Transverse colon (tissue), 4 donors: ENCODE data around the gene GLUD1. TPM values are rescaled to one million over a fixed set of nuclear protein-coding genes. Genes with fewer than 3 reads are reported as not detected.

Source experiments
- DNase-seq: peaks from one replicate; pipeline ENCODE4 v3.0.0-alpha.2; 2019
- H3K27ac ChIP-seq, 4 donors: fragments of 200-600 bp; sonication (generic); 2 replicates each; pipeline ENCODE4 v1.5.1; 2016 to 2018; ENCODE audit warnings: inconsistent platforms in 4 of 4
- H3K27me3 ChIP-seq: fragments of 200-600 bp; sonication (generic); 2 replicates; pipeline ENCODE4 v1.5.1; 2017; ENCODE audit warnings: inconsistent platforms
- H3K36me3 ChIP-seq, 4 donors: fragments of 200-600 bp; sonication (generic); 2 replicates each; pipeline ENCODE4 v1.5.1; 2017 to 2019; ENCODE audit warnings: inconsistent platforms in 4 of 4
- H3K4me1 ChIP-seq, 4 donors: fragments of 200-600 bp; sonication (generic); 2 replicates each; pipeline ENCODE4 v1.5.1; 2017 to 2020; ENCODE audit warnings: inconsistent platforms in 4 of 4
- H3K4me3 ChIP-seq, 4 donors: fragments of 200-600 bp; sonication (generic); 1 replicate in 1 of 4; 2 replicates in 3 of 4; pipeline versions ENCODE4 v1.5.1 to v1.6.1; 2017 to 2019; ENCODE audit warnings: inconsistent platforms in 4 of 4
- H3K9me3 ChIP-seq, 2 donors: fragments of 200-600 bp; sonication (generic); 2 replicates each; pipeline ENCODE4 v1.5.1; 2017 to 2019; ENCODE audit warnings: inconsistent platforms in 2 of 2
- EP300 ChIP-seq: sonication (generic); formaldehyde crosslinking; IDR thresholded peaks from one replicate; pipeline ENCODE4 v1.6.1; 2017; ENCODE audit warnings: antibody characterized with exemption, low read depth
- POLR2A ChIP-seq: fragments of 450-650 bp; IDR thresholded peaks from one replicate; pipeline ENCODE4 v1.6.1; 2016; ENCODE audit warnings: antibody characterized with exemption, mild to moderate bottlenecking, moderate library complexity
- POLR2AphosphoS5 ChIP-seq, 3 donors: sonication (generic); formaldehyde crosslinking; IDR thresholded peaks; one replicate each; pipeline ENCODE4 v1.6.1; 2016; ENCODE audit warnings: antibody characterized with exemption in 3 of 3
- WGBS, 2 donors: methylation state at CpG; one replicate each; pipeline ENCODE4 v1.1.5; 2018; ENCODE audit warnings: low coverage in 1 of 2; 5-methylcytosine and 5-hydroxymethylcytosine counted together
- in situ Hi-C, 4 donors: fragments of 200-750 bp; cut with MboI; loops; one replicate each; pipeline versions ENCODE4 v1.15.0 to v1.15.1; 2017; ENCODE audit warnings: low sequenced_read_pairs in 3 of 4, low pct_ligation_motif_present in 1 of 4, low pct_unique_long_range_greater_than_20kb in 1 of 4
- intact Hi-C: fragments of 100-400 bp; cut with DNase I; formaldehyde crosslinking; loops from one replicate; pipeline ENCODE4 v1.15.1; 2023; ENCODE audit warnings: low total_unique reads
- total RNA-seq, 4 donors: library from RNA; depleted of rRNA; stranded (reverse); fragments of >200 nt; gene quantifications; one replicate each; pipeline ENCODE4 v1.1.0, GENCODE V29; 2016
- TF ChIP-seq, protein P1 (sequence below), 5 experiments: fragments of 200-600 bp in 3 of 5; fragments of 450-650 bp in 2 of 5; sonication (generic) in 3 of 5; IDR thresholded peaks; 1 replicate in 2 of 5; 2 replicates in 3 of 5; pipeline ENCODE4 v1.5.1; 2016 to 2017; ENCODE audit warnings: antibody characterized with exemption in 5 of 5, inconsistent platforms in 3 of 5, mild to moderate bottlenecking in 2 of 5, moderate library complexity in 1 of 5

The GLUD1 gene
- total RNA-seq, 4 donors from 2014 or later = 150 to 293 (median 201) TPM

DNA sequence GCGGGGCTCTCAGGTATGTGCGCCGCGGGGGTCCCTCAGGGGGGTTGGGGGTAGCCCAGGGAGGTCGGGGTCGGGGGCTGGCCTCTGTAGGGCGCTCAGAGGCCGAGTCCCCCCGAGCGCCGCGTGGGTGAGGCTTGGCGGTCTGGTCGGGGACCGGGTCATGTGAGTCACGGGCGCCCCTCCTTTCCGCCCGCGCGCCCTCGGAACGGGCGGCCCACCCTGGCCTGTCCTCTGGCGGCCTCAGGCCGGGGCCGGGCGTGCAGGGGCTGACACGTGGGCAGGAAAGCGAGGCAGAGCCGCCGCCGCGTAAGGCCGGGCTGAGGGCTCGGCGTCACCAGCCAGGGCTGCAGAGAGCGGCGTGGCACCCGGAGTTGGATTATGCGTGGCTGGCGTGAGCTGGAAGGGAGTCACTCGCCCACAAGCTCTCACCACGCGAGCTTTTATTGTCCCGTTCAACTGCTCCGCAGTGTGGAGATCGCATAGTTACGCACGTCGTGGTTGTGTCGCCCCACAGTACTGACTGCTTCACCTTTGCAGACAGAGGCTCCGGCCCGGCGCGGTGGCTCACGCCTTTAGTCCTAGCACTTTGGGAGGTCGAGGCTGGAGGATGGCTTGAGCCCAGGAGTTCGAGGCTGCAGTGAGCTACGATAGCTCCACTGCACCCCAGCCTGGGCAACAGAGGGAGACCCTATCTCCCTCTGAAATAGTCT lies 748 bp upstream of the GLUD1 start:
- Histone ChIP-seq H3K4me3 (peak overlapping the region; percentile 77 to 92 (median 78)), H3K27me3 (no peaks in the 10 kb centered on the region), H3K9me3 (no peaks in the 10 kb centered on the region), H3K4me1 (peaks cover 13 to 44% (median 32%) of the 10 kb centered on the region in 4 donors), H3K36me3 (peaks cover 0 to 9% (median 2%) of the 10 kb centered on the region in 4 donors), H3K27ac (peak overlapping the region; percentile 97 to 99 (median 99))
- 1% methylated on average over 41 of the region's 60 CpGs; no CpG with 5 or more reads in 1 of the 2 donors for WGBS, 2 donors
- in situ Hi-C loops = no loop called here
- intact Hi-C loops = no loop called here
- TF ChIP-seq POLR2A = peak; percentile 71
- TF ChIP-seq POLR2AphosphoS5 (IDR thresholded peaks at IDR 0.05) = peak; percentile 37 to 82 (median 76)
- no peak for TF ChIP-seq EP300
- TF ChIP-seq, protein P1, sequence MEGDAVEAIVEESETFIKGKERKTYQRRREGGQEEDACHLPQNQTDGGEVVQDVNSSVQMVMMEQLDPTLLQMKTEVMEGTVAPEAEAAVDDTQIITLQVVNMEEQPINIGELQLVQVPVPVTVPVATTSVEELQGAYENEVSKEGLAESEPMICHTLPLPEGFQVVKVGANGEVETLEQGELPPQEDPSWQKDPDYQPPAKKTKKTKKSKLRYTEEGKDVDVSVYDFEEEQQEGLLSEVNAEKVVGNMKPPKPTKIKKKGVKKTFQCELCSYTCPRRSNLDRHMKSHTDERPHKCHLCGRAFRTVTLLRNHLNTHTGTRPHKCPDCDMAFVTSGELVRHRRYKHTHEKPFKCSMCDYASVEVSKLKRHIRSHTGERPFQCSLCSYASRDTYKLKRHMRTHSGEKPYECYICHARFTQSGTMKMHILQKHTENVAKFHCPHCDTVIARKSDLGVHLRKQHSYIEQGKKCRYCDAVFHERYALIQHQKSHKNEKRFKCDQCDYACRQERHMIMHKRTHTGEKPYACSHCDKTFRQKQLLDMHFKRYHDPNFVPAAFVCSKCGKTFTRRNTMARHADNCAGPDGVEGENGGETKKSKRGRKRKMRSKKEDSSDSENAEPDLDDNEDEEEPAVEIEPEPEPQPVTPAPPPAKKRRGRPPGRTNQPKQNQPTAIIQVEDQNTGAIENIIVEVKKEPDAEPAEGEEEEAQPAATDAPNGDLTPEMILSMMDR (IDR thresholded peaks at IDR 0.05) = peak in 1 of 5 experiments; percentile 14
- DNase-seq = peak; percentile 85

DNA sequence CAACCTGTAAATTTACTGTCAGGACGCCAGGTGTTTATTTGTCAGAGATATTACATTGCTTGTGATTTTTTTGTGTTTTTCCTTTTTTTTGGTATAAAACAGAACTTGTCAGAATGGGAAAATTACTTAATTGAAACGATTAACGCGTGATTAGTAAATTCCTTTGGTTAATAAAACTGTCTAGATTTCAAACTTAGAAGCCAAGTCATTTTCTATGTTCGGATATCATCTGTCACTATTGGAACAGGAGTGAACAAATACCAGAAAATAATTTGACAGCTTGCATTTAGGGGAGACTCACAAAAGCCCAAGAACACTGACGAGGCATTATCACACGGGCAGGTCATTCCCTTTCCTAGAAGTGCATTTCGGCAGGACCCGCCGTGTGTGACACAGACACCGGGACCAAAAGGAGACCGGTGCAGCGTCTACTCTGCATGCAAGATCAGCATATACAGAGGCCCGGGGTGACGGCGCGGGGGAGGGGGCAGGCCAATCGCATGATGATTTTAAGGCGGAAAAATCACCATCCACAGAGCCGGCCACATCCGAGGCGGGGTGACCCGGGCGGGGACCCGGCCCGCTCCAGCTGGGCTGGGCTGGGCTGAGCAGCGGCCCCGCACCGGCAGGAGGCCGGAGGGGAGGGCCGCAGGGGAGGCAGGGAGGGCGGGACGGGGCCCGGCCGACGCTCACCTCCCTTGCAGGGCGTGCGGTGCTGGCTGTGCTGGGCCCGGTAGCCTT lies 841 bp downstream of the GLUD1 start:
- peaks cover 13 to 57% (median 32%) of the 10 kb centered on the region in 4 donors for H3K4me1 ChIP-seq
- H3K27me3 ChIP-seq = no peaks in the 10 kb centered on the region
- WGBS, 2 donors = 0 to 1% methylated on average over 5 to 30 of the region's 39 CpGs
- H3K4me3 ChIP-seq = peak overlapping the region; percentile 74 to 90 (median 77)
- H3K9me3 ChIP-seq = no peaks in the 10 kb centered on the region
- in situ Hi-C loops (no loop called here), intact Hi-C loops (no loop called here)
- peak overlapping the region; percentile 97 to 99 (median 99) for H3K27ac ChIP-seq
- peak; percentile 73 for DNase-seq
- TF ChIP-seq POLR2AphosphoS5 (IDR thresholded peaks at IDR 0.05) = peak in 1 of 3 donors; percentile 14
- TF ChIP-seq, protein P1 (IDR thresholded peaks at IDR 0.05) = no peak
- H3K36me3 ChIP-seq = peaks cover 0 to 5% (median 2%) of the 10 kb centered on the region in 4 donors

DNA sequence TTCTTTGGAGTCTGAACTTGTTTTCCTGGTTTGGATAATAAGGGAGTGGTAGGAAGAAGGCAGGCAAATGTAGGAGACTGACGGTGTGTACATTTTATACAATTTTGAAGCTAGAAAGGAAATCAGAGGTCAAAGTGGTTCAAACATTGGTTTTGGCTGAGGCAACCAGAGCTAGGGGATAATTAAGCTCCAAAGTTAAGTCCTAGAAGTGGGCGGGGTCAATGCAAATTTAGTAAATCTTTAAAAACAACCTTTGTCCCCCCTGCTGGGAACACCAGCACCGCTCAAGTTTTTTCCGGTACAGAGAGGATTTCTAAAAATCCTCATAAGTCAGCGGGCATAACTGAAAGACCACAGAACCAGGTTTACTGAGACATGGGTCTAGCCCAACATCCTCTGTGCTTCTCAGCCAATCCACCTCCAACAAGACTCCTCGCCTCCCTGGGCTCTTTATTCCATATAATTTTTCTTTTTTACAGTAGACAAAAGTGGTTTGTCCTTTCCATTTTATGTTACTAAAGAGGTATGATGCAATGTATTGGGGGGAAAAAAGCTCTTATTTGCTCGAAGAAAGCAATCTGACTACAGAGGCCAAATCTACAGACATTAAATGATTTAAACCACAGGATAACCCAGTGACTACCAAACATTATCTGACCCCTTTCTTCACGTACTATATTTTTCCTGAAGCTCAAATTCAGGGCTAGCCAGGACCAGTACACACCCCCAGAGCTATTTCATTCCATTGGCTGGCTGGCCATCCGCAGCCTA lies 1.6 kb downstream of the GLUD1 start:
- TF ChIP-seq, protein P1 (IDR thresholded peaks at IDR 0.05) = no peak
- TF ChIP-seq EP300 = no peak
- TF ChIP-seq POLR2AphosphoS5 (IDR thresholded peaks at IDR 0.05) = peak in 2 of 3 donors; percentile 4 to 58
- TF ChIP-seq POLR2A = peak; percentile 13
- Histone ChIP-seq H3K27ac (peak overlapping the region; percentile 97 to 99 (median 99)), H3K9me3 (no peaks in the 10 kb centered on the region), H3K4me3 (peak overlapping the region; percentile 74 to 90 (median 77)), H3K27me3 (no peaks in the 10 kb centered on the region), H3K36me3 (peaks cover 0 to 5% (median 2%) of the 10 kb centered on the region in 4 donors), H3K4me1 (peaks cover 13 to 63% (median 32%) of the 10 kb centered on the region in 4 donors)
- WGBS, 2 donors = 4% methylated on average over 8 to 9 of the region's 9 CpGs
- in situ Hi-C loops (no loop called here), intact Hi-C loops (no loop called here)
- DNase-seq = peak; percentile 38
